Activated T-cell treated with anti-CD3 and anti-CD28 coated beads, Interleukin-2, amount 50 U/mL, for 24 hours (primary cell): ENCODE data around the gene SORL1.

Experiments used
- DNase-seq: peaks from one replicate; pipeline ENCODE4 v3.0.0-alpha.2; 2020
- H3K27ac Mint-ChIP-seq: 2 replicates; pipeline ENCODE4 v1.8.0; 2020; ENCODE audit warnings: mild to moderate bottlenecking, mixed read lengths
- H3K27me3 Mint-ChIP-seq: 2 replicates; pipeline ENCODE4 v1.8.0; 2020; ENCODE audit warnings: mixed read lengths
- H3K36me3 Mint-ChIP-seq: 2 replicates; pipeline ENCODE4 v1.8.0; 2020; ENCODE audit warnings: low read depth, mixed read lengths
- H3K4me1 Mint-ChIP-seq: 2 replicates; pipeline ENCODE4 v1.8.0; 2020; ENCODE audit warnings: low read depth, mixed read lengths
- H3K4me3 Mint-ChIP-seq: 2 replicates; pipeline ENCODE4 v1.8.0; 2020; ENCODE audit warnings: mild to moderate bottlenecking, moderate library complexity, mixed read lengths
- H3K9me3 Mint-ChIP-seq: 2 replicates; pipeline ENCODE4 v1.8.0; 2020; ENCODE audit warnings: mixed read lengths

Gene SORL1

GRCh38 chr11:121654843-121655536 is 202.9 kb downstream of the SORL1 start:
- H3K27ac Mint-ChIP-seq: peak overlapping the region; percentile 84
- DNase-seq: no peak
- peak overlapping the region; percentile 73 for H3K4me3 Mint-ChIP-seq

GRCh38 chr11:121655537-121656327 is 203.6 kb downstream of the SORL1 start:
- no peaks in the 10 kb centered on the region for H3K36me3 Mint-ChIP-seq
- H3K4me3 Mint-ChIP-seq: peak overlapping the region; percentile 73
- peak overlapping the region; percentile 84 for H3K27ac Mint-ChIP-seq
- peaks cover 9% of the 10 kb centered on the region for H3K27me3 Mint-ChIP-seq
- peak; percentile 83 for DNase-seq
- no peaks in the 10 kb centered on the region for H3K9me3 Mint-ChIP-seq
- H3K4me1 Mint-ChIP-seq: peaks cover 23% of the 10 kb centered on the region

More at GRCh38 chr11:121654843-121655536, 202.9 kb downstream of the SORL1 start:
- H3K36me3 Mint-ChIP-seq: no peaks in the 10 kb centered on the region
- no peaks in the 10 kb centered on the region for H3K9me3 Mint-ChIP-seq
- H3K27me3 Mint-ChIP-seq: peaks cover 9% of the 10 kb centered on the region
- peaks cover 31% of the 10 kb centered on the region for H3K4me1 Mint-ChIP-seq

GRCh38 chr11:121656328-121657090 is 204.4 kb downstream of the SORL1 start:
- no peak for DNase-seq
- H3K27me3 Mint-ChIP-seq: peaks cover 9% of the 10 kb centered on the region
- H3K27ac Mint-ChIP-seq: peak overlapping the region; percentile 84

GRCh38 chr11:121657146-121657545 is 205.0 kb downstream of the SORL1 start:
- H3K27me3 Mint-ChIP-seq: peaks cover 9% of the 10 kb centered on the region
- no peak for DNase-seq
- H3K9me3 Mint-ChIP-seq: no peaks in the 10 kb centered on the region
- H3K4me1 Mint-ChIP-seq: peaks cover 14% of the 10 kb centered on the region
- H3K4me3 Mint-ChIP-seq: no peak overlapping the region
- H3K27ac Mint-ChIP-seq: no peak overlapping the region
- H3K36me3 Mint-ChIP-seq: no peaks in the 10 kb centered on the region

More at GRCh38 chr11:121656328-121657090, 204.4 kb downstream of the SORL1 start:
- H3K9me3 Mint-ChIP-seq: no peaks in the 10 kb centered on the region
- no peaks in the 10 kb centered on the region for H3K36me3 Mint-ChIP-seq
- H3K4me3 Mint-ChIP-seq: no peak overlapping the region
- H3K4me1 Mint-ChIP-seq: peaks cover 16% of the 10 kb centered on the region

GRCh38 chr11:121659811-121660210 is 207.7 kb downstream of the SORL1 start:
- DNase-seq: no peak
- no peaks in the 10 kb centered on the region for H3K9me3 Mint-ChIP-seq
- no peak overlapping the region for H3K27ac Mint-ChIP-seq
- H3K36me3 Mint-ChIP-seq: no peaks in the 10 kb centered on the region
- H3K4me1 Mint-ChIP-seq: peaks cover 13% of the 10 kb centered on the region
- H3K4me3 Mint-ChIP-seq: no peak overlapping the region
- H3K27me3 Mint-ChIP-seq: no peaks in the 10 kb centered on the region

GRCh38 chr11:121661880-121662486 is 209.9 kb downstream of the SORL1 start:
- no peaks in the 10 kb centered on the region for H3K4me1 Mint-ChIP-seq
- no peak overlapping the region for H3K4me3 Mint-ChIP-seq
- H3K27me3 Mint-ChIP-seq: no peaks in the 10 kb centered on the region
- H3K36me3 Mint-ChIP-seq: no peaks in the 10 kb centered on the region
- DNase-seq: no peak
- no peaks in the 10 kb centered on the region for H3K9me3 Mint-ChIP-seq
- H3K27ac Mint-ChIP-seq: no peak overlapping the region

- H3K36me3 Mint-ChIP-seq: no peaks in the 10 kb centered on the region
- no peaks in the 10 kb centered on the region for H3K4me1 Mint-ChIP-seq
- H3K27me3 Mint-ChIP-seq: no peaks in the 10 kb centered on the region
- no peak for DNase-seq
- H3K27ac Mint-ChIP-seq: no peak overlapping the region
- H3K4me3 Mint-ChIP-seq: no peak overlapping the region
- H3K9me3 Mint-ChIP-seq: no peaks in the 10 kb centered on the region
Observed at GRCh38 chr11:121664144-121664543, 212.0 kb downstream of the SORL1 start.

GRCh38 chr11:121665206-121665838 is 213.2 kb downstream of the SORL1 start:
- Mint-ChIP-seq H3K4me3 (no peak overlapping the region), H3K27ac (no peak overlapping the region), H3K27me3 (no peaks in the 10 kb centered on the region), H3K9me3 (no peaks in the 10 kb centered on the region), H3K4me1 (no peaks in the 10 kb centered on the region), H3K36me3 (no peaks in the 10 kb centered on the region)
- DNase-seq: no peak

- no peaks in the 10 kb centered on the region for H3K9me3 Mint-ChIP-seq
- no peaks in the 10 kb centered on the region for H3K4me1 Mint-ChIP-seq
- H3K36me3 Mint-ChIP-seq: no peaks in the 10 kb centered on the region
- no peaks in the 10 kb centered on the region for H3K27me3 Mint-ChIP-seq
- no peak overlapping the region for H3K4me3 Mint-ChIP-seq
- no peak overlapping the region for H3K27ac Mint-ChIP-seq
- no peak for DNase-seq
Observed at GRCh38 chr11:121667836-121668235, 215.7 kb downstream of the SORL1 start.

GRCh38 chr11:121669422-121669821 is 217.3 kb downstream of the SORL1 start:
- Mint-ChIP-seq H3K9me3 (no peaks in the 10 kb centered on the region), H3K4me1 (no peaks in the 10 kb centered on the region), H3K27me3 (no peaks in the 10 kb centered on the region), H3K36me3 (no peaks in the 10 kb centered on the region), H3K27ac (no peak overlapping the region), H3K4me3 (no peak overlapping the region)
- no peak for DNase-seq

GRCh38 chr11:121670266-121670665 is 218.2 kb downstream of the SORL1 start:
- no peaks in the 10 kb centered on the region for H3K4me1 Mint-ChIP-seq
- H3K27ac Mint-ChIP-seq: no peak overlapping the region
- H3K9me3 Mint-ChIP-seq: no peaks in the 10 kb centered on the region
- no peak overlapping the region for H3K4me3 Mint-ChIP-seq
- no peaks in the 10 kb centered on the region for H3K27me3 Mint-ChIP-seq
- DNase-seq: no peak
- H3K36me3 Mint-ChIP-seq: no peaks in the 10 kb centered on the region

- Mint-ChIP-seq H3K9me3 (no peaks in the 10 kb centered on the region), H3K36me3 (no peaks in the 10 kb centered on the region), H3K4me3 (no peak overlapping the region), H3K4me1 (no peaks in the 10 kb centered on the region), H3K27ac (no peak overlapping the region), H3K27me3 (no peaks in the 10 kb centered on the region)
- DNase-seq: no peak
Observed at GRCh38 chr11:121670805-121671282, 218.7 kb downstream of the SORL1 start.

GRCh38 chr11:121671283-121672168 is 219.4 kb downstream of the SORL1 start:
- no peaks in the 10 kb centered on the region for H3K36me3 Mint-ChIP-seq
- H3K9me3 Mint-ChIP-seq: no peaks in the 10 kb centered on the region
- H3K4me3 Mint-ChIP-seq: no peak overlapping the region
- H3K27me3 Mint-ChIP-seq: no peaks in the 10 kb centered on the region
- DNase-seq: no peak
- no peak overlapping the region for H3K27ac Mint-ChIP-seq
- no peaks in the 10 kb centered on the region for H3K4me1 Mint-ChIP-seq
